Stimulated activated CD8-positive, alpha-beta memory T cell treated with anti-CD3 and anti-CD28 coated beads, Interleukin-12 subunit alpha, Interleukin-12 subunit beta, amount 100 ng/mL, for 24 hours (primary cell): Measurements from ENCODE around the gene ARID5B.

Experiments used
- DNase-seq: peaks from one replicate; pipeline ENCODE4 v3.0.0-alpha.2; 2020; ENCODE audit errors: extremely low read depth

The ARID5B gene

DNA sequence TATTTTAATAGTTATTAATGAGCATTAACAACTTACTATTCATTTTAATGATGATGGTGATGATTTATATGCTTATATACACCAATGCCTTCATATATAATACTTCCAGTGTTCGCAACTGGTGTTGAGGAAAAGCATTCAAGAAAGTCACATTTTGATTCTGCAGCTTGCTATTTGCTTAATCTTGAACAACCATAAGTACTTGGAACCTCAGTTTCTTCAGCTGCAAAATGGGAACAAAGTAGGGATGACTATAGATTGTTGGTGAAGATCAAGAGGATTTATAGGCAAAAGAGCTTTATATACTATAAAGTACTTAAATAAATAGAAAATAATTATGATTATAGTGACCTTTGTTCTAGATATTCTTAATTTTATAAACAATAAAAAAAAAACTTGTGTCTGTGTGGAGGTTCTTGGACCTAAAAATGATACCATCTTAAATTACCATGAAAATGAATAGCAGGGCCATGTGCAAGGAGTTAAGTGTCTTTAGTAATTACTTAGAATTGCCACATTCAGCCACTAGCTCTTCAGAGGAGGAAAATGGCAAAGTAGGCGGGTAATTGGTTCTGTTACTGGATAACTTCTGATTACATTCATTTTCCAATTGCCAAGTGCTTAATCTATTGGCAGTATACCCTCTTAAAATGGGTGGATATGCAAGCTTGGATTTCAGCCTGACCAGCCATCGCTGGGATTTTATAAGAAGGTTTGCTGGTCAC is 4.5 kb downstream of the ARID5B start:
- DNase-seq = no peak

DNA sequence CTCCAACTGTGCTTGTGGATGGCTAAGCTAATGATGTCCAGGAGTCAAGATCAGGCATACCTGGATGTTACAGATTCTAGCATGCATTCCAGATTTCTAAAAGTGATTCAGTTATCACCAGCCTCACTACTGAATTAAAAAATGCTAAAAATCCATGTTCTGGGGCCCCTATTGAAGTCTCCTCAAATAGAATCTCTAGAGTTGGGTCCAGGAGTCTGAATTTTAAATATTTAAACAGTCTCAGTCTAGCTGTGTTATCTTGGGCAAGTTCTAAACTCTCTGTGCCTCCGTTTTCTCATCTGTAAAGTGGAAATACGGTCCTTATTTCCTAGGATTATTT is 5.0 kb downstream of the ARID5B start:
- DNase-seq = no peak

DNA sequence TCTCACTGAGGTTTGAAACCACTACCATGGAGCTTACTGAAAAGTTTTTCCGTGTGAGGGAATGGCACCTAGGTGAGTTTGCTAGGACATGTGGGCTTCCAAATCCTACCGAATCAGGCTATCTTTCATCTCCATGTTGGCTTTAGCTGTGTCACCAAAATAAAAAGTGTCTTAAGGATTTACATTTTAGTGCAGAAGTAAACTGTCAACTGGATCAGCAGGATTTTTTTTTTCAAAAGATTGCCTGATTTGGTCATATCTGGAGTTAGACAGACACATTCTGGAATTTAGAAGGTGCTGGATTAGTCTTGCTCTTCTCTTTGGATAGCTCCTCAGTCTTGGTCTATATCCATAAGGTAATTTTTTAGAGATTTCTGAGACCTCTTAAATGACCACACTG is 5.5 kb downstream of the ARID5B start:
- no peak for DNase-seq

GRCh38 chr10:61907587-61907986 is 6.1 kb downstream of the ARID5B start:
- no peak for DNase-seq

DNA sequence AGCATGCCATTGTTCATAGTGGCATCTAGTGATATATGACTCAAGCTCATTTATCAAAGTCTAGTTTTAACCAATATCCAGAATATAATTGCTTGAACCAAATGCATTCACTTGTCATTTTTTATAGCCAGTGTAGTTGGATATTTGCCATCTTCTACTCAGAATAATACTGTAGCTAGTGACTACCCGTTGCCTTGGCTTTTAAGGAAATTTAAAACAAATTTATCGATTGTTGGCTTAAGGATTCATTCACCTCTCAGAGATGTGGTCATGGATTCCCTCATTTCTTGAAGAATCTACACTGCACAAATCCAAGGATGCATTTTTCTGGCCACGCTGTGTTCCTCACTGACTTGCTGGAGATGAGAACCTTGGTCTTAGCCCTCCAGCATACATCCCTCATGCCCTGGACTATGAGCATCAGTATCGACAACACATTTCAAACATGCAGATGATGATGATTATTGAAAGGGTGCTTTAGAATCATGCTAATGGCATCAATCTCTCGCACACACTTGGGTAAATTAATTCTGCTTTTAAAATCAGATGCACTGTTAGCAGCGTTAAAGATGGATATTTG is 8.8 kb downstream of the ARID5B start:
- DNase-seq = no peak

GRCh38 chr10:61910894-61911293 is 9.4 kb downstream of the ARID5B start:
- DNase-seq = no peak

- DNase-seq = no peak
These were observed 9.9 kb downstream of the ARID5B start for GRCh38 chr10:61911425-61911824.

DNA sequence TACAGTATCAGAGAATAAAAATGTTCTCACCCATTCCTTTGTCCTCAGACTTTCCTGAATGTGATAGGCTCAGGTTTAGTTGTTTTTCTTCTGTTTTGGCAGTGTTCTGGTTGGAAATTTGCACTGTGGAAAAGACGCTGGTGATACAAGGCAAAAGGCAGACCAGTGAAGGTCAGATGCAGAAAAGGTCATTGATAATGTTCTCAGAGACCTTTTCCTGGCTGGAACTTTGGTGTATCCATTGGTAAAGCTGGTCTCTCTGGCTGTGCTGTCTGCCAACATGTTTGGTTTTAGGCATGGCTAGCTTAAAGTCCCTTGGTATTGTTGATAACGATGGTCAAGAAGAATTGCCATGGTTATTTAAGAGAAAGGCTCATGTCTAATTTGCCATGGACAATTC is 11.5 kb downstream of the ARID5B start:
- DNase-seq = no peak

- DNase-seq = no peak
These were observed 16.6 kb downstream of the ARID5B start for GRCh38 chr10:61918140-61918539.

- DNase-seq = no peak
These were observed 17.5 kb downstream of the ARID5B start for GRCh38 chr10:61918989-61919388.

DNA sequence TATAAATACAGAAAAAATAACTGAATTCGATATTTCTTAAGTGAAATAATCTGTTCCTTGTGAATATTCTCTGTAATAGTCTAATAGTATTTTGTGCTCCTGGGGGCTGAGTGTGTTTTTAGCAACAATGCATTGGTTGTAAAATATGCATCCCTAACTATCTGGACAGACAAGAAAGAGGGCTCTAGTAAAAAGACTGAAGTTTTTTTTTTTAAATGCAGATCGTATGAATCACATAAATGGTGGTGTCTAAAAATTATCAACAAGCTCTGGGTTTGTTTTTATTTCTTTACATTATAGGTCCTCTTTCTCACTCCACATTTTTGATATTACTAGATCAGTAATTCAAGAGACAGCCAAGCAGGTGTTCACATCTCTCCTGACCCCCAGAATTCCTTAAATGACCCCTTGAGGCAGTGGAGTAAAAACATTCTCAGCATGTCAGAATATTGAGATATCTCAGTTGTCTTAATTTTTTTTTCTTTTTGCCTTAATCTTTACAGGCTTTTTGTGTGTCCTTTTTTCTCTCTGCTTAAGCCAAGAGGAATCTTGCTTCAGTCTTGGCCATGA is 18.2 kb downstream of the ARID5B start:
- DNase-seq = no peak

DNA sequence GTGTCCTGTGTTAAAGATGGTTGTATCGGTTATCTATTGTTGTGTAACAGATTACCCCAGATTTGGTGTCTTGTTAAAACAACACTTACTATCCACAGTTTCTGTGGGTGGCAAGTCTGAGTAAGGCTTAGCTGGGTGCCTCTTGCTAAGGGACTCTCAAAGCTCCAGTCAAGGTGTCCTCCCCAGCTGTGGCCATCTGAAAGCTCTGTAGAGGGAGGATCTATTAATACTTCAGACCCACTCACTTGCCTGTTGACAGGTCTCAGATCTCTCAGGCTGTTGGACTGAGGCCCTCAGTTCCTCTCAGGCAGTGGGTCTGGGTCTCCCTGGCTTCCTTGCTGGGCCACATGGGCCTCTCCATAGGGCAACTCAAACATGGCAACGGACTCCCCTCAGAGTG is 19.6 kb downstream of the ARID5B start:
- DNase-seq = no peak

GRCh38 chr10:61923210-61923949 is 21.9 kb downstream of the ARID5B start:
- DNase-seq = no peak

GRCh38 chr10:61923950-61924274 is 22.4 kb downstream of the ARID5B start:
- no peak for DNase-seq

DNA sequence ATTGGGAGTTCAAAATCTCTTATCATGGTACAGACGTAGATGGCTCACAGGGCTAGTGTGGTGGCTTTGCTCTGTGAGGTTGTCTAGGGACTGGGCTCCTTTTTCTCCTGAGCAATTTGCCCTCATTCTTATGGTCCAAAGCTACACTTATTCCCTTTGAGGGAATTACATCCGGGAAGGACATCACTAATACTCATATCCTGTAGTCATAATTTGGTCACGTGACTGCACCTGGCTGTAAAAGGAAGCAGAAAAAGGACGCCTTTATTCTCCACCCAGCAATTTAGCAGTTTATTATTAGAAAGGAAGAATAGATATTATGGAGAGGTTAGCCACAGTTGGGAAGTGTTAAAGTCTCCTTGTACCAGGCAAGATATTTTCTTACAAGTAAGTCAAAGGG is 28.1 kb downstream of the ARID5B start:
- DNase-seq = no peak

DNA sequence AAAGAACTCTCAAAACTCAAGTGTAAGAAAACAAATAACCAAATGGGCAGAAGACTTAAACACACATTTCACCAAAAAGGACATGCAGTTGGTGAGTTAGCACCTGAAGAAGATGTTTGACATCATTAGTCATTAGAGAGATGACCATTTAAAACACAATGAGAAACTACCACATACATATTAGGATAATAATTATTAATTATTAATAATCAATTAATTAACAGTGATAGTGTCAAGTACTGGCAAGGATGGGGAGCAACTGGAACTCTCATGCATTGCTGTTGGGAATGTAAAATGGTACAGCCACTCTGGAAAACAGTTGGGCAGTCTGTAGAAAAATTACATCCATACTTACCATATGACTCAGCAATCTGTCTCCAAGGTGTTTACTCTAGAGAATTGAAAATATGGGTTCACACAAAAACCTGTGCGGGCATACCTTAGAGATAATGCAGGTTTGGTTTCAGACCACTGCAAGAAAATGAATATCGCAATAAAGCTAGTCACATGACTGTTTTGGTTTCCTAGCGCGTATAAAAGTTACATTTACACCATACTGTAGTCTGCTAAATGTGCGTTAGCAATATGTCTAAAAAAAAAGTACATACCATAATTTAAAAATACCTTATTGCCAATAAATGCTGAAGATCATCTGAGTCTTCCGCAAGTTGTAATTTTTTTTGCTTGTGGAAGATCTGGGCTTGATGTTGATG is 30.3 kb downstream of the ARID5B start:
- no peak for DNase-seq

DNA sequence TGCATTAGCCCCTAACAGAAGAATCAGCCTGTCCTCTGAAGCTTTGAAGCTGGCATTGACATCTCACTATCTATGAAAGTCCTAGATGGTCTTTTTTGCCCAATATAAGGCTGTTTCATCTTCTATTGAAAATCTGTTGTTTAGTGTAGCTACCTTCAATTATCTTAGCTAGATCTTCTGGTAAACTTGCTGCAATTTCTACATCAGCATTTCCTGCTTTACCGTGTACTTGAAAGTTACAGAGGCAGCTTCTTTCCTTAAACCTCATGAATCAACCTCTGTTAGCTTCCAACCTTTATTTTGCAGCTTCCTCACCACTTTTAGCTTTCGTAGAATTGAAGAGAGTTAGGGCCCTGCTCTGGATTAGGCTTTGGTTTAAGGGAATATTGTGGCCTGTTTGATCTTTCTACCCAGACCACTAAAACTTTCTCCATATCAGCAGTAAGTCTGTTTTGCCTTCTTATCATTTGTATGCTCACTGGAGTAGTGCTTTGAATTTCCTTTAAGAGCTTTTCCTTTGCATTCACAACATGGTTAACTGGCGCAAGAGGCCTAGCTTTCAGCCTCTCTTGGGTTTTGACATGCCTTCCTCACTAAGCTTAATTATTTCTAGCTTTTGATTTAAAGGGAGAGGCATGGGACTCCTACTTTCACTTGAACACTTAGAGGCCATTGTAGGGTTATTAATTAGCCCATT is 32.5 kb downstream of the ARID5B start:
- no peak for DNase-seq

GRCh38 chr10:61935077-61935476 is 33.6 kb downstream of the ARID5B start:
- DNase-seq = no peak

DNA sequence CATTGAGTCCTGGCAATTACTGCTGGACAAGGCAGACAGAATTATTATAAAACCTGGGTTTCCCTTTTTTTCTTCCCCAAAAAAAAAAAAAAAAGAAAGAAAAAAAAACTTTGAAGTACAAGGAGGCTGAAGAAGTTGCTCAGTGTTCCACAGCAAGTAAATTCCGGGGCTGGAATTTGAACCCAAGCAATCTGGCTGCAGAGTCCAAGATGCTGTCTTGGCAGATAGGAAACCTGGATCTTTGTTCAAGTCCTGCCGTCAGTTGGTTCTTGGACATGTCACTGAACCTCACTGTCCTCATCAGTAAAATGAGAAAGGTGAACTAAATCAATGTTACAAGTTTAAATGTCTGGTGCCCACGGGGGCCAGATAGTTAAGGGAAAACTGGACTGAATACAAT is 35.3 kb downstream of the ARID5B start:
- DNase-seq = no peak

DNA sequence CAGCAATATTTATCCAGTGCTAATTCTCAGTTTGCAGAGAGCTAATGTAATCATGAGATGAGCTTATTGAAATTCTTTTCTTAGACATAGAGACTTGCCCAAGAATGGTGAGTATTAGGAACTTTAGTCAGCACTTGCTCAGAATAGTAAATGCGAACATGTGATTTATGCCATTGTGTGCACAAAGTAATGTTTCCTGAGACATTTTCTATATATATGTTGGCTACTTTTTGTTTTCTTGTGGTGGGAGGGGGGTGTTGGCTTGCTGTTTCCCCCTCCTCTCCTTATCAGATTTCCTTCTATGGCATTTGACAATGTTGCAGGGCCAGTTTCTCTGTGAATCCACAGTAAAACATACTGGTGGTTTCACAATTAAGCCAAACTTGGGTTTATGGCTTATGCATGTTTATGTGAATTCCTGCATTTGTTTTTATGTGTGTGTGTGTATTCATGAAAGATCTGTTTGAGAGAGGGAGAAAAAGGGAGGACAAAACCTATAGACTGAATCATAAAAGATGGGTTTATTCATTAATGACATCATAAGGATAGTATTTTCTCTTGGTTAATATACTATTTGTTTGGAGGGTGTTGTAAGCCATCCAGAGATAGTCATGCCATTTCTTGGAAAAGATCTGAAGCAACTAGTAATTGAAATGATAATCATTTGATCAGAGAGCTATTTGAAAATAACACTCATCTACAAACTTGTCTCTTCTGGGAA is 36.3 kb downstream of the ARID5B start:
- DNase-seq = no peak

- DNase-seq = no peak
These were observed 38.4 kb downstream of the ARID5B start for GRCh38 chr10:61939902-61940301.
